Prostate gland (tissue), 2 donors: ENCODE data around the gene C2orf92.

Experiments
- CTCF ChIP-seq, 4 experiments: fragments of 200-600 bp in 2 of 4; fragments of 450-650 bp in 2 of 4; sonication (generic) in 2 of 4; IDR thresholded peaks; 1 replicate in 3 of 4; 2 replicates in 1 of 4; pipeline ENCODE4 v1.5.1; 2016 to 2019; ENCODE audit warnings: antibody characterized with exemption in 4 of 4, mild to moderate bottlenecking in 2 of 4, moderate library complexity in 2 of 4
- POLR2A ChIP-seq: fragments of 450-650 bp; IDR thresholded peaks from one replicate; pipeline ENCODE4 v1.6.1; 2016; ENCODE audit warnings: antibody characterized with exemption, mild to moderate bottlenecking

- TF ChIP-seq CTCF (IDR thresholded peaks at IDR 0.05) (no peak), POLR2A (no peak)
Measured at GRCh38 chr2:97676620-97677019, 7.1 kb downstream of the C2orf92 start.
